Measurements from ENCODE around the gene PAWR.

PAWR gene

DNA sequence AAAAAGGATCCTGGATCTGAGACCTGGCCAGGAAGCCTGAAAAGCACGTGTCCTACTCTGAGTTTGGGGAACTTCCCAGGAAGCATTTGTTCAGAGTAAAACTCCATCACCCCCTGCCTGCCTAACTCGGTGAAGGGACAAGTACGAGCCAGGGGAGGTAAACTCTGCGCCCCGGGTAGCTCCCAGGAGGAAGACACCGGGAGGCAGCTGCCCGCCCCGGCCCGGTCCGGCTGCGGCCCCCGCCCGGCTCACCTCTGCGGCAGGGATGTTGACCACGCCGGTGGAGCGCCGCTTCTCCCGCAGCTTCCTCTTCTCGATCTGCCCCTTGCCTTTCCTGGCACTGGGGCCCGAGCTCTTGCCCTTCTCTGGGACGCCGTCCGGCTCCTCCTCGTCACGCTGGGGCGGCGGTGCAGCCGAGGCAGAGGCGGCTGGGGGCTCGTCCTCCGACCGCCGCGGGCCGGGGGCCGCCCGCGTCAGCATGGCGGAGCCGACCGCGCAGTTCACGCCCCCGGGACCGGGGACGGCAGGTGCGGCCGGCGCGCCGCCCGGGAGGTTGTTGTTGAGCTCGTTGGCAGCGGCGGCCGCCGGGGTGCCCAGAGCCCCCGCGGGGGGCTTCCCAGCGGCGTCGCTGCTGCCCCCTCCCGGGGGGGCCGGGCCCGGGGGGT lies 1.2 kb downstream of the PAWR start (continued):
- no peak for TF ChIP-seq ZNF830 (tag by site-specific recombination; IDR thresholded peaks at IDR 0.05; ENCODE audit: low read depth)
- no peak for TF ChIP-seq ZNF747 (tag by site-specific recombination; IDR thresholded peaks at IDR 0.05)
- no peak for TF ChIP-seq ZNF184 (tag by site-specific recombination; IDR thresholded peaks at IDR 0.05)
- TF ChIP-seq ZBTB21 (tag by site-specific recombination; IDR thresholded peaks at IDR 0.05): no peak
- TF ChIP-seq IKZF3 (tag by site-specific recombination; IDR thresholded peaks at IDR 0.05): 0 out of 2 replicates have a peak, but pooled peaks have one; percentile 24
- TF ChIP-seq ZIC2 (tag by site-specific recombination; IDR thresholded peaks at IDR 0.05): peak; percentile 79
- TF ChIP-seq SP7 (tag by site-specific recombination; IDR thresholded peaks at IDR 0.05): peak; percentile 14; the same call in 1 of the 2 replicates
- TF ChIP-seq ZNF776 (tag by site-specific recombination; IDR thresholded peaks at IDR 0.05; ENCODE audit: borderline replicate concordance): no peak
- no peak for TF ChIP-seq ZNF248 (tag by site-specific recombination; IDR thresholded peaks at IDR 0.05)
- TF ChIP-seq, protein P1, sequence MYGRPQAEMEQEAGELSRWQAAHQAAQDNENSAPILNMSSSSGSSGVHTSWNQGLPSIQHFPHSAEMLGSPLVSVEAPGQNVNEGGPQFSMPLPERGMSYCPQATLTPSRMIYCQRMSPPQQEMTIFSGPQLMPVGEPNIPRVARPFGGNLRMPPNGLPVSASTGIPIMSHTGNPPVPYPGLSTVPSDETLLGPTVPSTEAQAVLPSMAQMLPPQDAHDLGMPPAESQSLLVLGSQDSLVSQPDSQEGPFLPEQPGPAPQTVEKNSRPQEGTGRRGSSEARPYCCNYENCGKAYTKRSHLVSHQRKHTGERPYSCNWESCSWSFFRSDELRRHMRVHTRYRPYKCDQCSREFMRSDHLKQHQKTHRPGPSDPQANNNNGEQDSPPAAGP (tag by site-specific recombination; IDR thresholded peaks at IDR 0.05): no peak
- TF ChIP-seq, protein P2, sequence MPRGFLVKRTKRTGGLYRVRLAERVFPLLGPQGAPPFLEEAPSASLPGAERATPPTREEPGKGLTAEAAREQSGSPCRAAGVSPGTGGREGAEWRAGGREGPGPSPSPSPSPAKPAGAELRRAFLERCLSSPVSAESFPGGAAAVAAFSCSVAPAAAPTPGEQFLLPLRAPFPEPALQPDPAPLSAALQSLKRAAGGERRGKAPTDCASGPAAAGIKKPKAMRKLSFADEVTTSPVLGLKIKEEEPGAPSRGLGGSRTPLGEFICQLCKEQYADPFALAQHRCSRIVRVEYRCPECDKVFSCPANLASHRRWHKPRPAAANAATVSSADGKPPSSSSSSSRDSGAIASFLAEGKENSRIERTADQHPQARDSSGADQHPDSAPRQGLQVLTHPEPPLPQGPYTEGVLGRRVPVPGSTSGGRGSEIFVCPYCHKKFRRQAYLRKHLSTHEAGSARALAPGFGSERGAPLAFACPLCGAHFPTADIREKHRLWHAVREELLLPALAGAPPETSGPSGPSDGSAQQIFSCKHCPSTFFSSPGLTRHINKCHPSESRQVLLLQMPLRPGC (tag by site-specific recombination; IDR thresholded peaks at IDR 0.05): no peak
- no peak for TF ChIP-seq ZSCAN16 (tag by site-specific recombination; IDR thresholded peaks at IDR 0.05)
- TF ChIP-seq, protein P3, sequence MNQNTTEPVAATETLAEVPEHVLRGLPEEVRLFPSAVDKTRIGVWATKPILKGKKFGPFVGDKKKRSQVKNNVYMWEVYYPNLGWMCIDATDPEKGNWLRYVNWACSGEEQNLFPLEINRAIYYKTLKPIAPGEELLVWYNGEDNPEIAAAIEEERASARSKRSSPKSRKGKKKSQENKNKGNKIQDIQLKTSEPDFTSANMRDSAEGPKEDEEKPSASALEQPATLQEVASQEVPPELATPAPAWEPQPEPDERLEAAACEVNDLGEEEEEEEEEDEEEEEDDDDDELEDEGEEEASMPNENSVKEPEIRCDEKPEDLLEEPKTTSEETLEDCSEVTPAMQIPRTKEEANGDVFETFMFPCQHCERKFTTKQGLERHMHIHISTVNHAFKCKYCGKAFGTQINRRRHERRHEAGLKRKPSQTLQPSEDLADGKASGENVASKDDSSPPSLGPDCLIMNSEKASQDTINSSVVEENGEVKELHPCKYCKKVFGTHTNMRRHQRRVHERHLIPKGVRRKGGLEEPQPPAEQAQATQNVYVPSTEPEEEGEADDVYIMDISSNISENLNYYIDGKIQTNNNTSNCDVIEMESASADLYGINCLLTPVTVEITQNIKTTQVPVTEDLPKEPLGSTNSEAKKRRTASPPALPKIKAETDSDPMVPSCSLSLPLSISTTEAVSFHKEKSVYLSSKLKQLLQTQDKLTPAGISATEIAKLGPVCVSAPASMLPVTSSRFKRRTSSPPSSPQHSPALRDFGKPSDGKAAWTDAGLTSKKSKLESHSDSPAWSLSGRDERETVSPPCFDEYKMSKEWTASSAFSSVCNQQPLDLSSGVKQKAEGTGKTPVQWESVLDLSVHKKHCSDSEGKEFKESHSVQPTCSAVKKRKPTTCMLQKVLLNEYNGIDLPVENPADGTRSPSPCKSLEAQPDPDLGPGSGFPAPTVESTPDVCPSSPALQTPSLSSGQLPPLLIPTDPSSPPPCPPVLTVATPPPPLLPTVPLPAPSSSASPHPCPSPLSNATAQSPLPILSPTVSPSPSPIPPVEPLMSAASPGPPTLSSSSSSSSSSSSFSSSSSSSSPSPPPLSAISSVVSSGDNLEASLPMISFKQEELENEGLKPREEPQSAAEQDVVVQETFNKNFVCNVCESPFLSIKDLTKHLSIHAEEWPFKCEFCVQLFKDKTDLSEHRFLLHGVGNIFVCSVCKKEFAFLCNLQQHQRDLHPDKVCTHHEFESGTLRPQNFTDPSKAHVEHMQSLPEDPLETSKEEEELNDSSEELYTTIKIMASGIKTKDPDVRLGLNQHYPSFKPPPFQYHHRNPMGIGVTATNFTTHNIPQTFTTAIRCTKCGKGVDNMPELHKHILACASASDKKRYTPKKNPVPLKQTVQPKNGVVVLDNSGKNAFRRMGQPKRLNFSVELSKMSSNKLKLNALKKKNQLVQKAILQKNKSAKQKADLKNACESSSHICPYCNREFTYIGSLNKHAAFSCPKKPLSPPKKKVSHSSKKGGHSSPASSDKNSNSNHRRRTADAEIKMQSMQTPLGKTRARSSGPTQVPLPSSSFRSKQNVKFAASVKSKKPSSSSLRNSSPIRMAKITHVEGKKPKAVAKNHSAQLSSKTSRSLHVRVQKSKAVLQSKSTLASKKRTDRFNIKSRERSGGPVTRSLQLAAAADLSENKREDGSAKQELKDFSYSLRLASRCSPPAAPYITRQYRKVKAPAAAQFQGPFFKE (tag by site-specific recombination; IDR thresholded peaks at IDR 0.05; ENCODE audit: borderline replicate concordance): no peak
- TF ChIP-seq SALL2 (tag by site-specific recombination; IDR thresholded peaks at IDR 0.05; ENCODE audit: borderline replicate concordance): no peak
- TF ChIP-seq, protein P4, sequence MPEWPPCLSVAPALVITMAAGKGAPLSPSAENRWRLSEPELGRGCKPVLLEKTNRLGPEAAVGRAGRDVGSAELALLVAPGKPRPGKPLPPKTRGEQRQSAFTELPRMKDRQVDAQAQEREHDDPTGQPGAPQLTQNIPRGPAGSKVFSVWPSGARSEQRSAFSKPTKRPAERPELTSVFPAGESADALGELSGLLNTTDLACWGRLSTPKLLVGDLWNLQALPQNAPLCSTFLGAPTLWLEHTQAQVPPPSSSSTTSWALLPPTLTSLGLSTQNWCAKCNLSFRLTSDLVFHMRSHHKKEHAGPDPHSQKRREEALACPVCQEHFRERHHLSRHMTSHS (tag by site-specific recombination; IDR thresholded peaks at IDR 0.05): no peak
- TF ChIP-seq, protein P5, sequence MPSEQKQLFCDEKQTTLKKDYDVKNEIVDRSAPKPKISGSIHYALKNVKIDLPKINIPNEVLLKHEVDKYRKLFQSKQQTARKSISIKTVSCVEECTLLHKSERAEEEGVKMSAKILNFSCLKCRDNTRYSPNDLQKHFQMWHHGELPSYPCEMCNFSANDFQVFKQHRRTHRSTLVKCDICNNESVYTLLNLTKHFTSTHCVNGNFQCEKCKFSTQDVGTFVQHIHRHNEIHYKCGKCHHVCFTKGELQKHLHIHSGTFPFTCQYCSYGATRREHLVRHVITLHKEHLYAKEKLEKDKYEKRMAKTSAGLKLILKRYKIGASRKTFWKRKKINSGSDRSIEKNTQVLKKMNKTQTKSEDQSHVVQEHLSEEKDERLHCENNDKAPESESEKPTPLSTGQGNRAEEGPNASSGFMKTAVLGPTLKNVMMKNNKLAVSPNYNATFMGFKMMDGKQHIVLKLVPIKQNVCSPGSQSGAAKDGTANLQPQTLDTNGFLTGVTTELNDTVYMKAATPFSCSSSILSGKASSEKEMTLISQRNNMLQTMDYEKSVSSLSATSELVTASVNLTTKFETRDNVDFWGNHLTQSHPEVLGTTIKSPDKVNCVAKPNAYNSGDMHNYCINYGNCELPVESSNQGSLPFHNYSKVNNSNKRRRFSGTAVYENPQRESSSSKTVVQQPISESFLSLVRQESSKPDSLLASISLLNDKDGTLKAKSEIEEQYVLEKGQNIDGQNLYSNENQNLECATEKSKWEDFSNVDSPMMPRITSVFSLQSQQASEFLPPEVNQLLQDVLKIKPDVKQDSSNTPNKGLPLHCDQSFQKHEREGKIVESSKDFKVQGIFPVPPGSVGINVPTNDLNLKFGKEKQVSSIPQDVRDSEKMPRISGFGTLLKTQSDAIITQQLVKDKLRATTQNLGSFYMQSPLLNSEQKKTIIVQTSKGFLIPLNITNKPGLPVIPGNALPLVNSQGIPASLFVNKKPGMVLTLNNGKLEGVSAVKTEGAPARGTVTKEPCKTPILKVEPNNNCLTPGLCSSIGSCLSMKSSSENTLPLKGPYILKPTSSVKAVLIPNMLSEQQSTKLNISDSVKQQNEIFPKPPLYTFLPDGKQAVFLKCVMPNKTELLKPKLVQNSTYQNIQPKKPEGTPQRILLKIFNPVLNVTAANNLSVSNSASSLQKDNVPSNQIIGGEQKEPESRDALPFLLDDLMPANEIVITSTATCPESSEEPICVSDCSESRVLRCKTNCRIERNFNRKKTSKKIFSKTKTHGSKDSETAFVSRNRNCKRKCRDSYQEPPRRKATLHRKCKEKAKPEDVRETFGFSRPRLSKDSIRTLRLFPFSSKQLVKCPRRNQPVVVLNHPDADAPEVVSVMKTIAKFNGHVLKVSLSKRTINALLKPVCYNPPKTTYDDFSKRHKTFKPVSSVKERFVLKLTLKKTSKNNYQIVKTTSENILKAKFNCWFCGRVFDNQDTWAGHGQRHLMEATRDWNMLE (tag by site-specific recombination; conservative IDR thresholded peaks at IDR 0.05; ENCODE audit: low read depth): no peak
- no peak for TF ChIP-seq ZNF768 (tag by site-specific recombination; IDR thresholded peaks at IDR 0.05)
- TF ChIP-seq ZNF76 (tag by site-specific recombination; IDR thresholded peaks at IDR 0.05; ENCODE audit: borderline replicate concordance, low read depth): peak; percentile 38; the same call in 1 of the 2 replicates
- no peak for TF ChIP-seq ZNF639 (tag by site-specific recombination; IDR thresholded peaks at IDR 0.05)
- peak; percentile 74 for TF ChIP-seq ZBTB20 (tag by site-specific recombination; IDR thresholded peaks at IDR 0.05)
- TF ChIP-seq ZNF341 (tag by site-specific recombination; IDR thresholded peaks at IDR 0.05; ENCODE audit: low read depth): no peak
- no peak for TF ChIP-seq ZNF214 (tag by site-specific recombination; IDR thresholded peaks at IDR 0.05; ENCODE audit: borderline replicate concordance)
- 0 out of 2 replicates have a peak, but pooled peaks have one; percentile 26 for TF ChIP-seq KLF16 (tag by site-specific recombination; IDR thresholded peaks at IDR 0.05)
